GM20000 (cell line): ENCODE results near the gene TAS2R50.

Experiments
- DNase-seq: peaks from one replicate; pipeline ENCODE4 v3.0.0; 2012; ENCODE audit warnings: low spot score
- TF ChIP-seq, protein P1 (sequence below): IDR thresholded peaks from 2 replicates; pipeline ENCODE4 v1.5.1; 2012; ENCODE audit warnings: mild to moderate bottlenecking, control low read depth; ENCODE audit errors: extremely low read depth, missing control alignments

Gene TAS2R50

DNA sequence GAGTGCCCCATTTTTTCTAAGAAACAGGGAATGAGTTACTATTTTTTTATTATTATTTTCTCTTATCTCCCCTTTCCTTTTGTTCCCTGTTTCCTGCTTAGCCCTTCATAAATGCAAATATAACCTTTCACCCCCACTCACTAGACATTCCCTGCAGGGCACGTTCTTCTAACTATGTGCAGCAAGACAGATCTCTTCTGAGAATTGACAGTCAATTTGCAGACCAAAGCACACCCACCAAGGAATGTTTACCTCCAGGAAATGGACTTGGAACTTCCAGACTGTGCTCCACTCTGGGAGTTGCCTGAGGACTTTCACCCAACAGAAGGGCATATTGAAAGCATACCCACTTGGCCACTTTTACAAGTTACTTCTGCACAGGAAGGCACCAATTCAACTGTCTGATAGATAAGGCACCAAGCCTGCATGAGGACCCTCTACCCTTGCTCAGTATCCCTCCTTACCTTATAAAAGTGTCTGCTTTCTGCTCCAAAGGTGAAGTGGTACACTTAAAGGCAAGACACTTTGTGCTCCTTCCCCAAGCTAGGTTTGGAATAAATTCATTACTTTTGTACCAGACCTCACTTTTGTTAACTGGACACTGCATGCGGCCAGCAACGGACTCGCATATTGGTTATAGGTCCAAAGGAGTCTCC is 29.2 kb upstream of the TAS2R50 start:
- TF ChIP-seq, protein P1, sequence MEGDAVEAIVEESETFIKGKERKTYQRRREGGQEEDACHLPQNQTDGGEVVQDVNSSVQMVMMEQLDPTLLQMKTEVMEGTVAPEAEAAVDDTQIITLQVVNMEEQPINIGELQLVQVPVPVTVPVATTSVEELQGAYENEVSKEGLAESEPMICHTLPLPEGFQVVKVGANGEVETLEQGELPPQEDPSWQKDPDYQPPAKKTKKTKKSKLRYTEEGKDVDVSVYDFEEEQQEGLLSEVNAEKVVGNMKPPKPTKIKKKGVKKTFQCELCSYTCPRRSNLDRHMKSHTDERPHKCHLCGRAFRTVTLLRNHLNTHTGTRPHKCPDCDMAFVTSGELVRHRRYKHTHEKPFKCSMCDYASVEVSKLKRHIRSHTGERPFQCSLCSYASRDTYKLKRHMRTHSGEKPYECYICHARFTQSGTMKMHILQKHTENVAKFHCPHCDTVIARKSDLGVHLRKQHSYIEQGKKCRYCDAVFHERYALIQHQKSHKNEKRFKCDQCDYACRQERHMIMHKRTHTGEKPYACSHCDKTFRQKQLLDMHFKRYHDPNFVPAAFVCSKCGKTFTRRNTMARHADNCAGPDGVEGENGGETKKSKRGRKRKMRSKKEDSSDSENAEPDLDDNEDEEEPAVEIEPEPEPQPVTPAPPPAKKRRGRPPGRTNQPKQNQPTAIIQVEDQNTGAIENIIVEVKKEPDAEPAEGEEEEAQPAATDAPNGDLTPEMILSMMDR: no peak

DNA sequence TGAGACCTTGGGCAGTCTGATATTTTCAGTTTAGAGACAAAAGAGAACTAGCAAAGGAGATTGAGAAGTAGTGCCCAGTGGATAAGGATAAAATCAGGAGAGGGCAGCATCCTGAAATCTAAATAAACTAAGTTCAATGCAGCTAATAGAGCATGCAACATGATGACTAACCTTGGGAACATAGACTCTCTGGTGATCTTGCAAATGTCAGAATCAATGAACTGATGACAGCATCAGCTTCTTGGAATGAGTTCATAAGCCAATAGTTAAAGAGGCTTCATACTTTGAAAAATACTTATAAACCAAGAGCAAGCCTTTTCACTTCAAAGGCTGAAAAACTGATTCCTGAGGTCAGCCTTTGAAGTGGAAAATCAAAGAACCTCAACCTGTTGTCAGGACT is 27.5 kb upstream of the TAS2R50 start:
- DNase-seq: no peak
- TF ChIP-seq, protein P1: no peak

More for the DNA sequence above, 29.2 kb upstream of the TAS2R50 start:
- DNase-seq: no peak

DNA sequence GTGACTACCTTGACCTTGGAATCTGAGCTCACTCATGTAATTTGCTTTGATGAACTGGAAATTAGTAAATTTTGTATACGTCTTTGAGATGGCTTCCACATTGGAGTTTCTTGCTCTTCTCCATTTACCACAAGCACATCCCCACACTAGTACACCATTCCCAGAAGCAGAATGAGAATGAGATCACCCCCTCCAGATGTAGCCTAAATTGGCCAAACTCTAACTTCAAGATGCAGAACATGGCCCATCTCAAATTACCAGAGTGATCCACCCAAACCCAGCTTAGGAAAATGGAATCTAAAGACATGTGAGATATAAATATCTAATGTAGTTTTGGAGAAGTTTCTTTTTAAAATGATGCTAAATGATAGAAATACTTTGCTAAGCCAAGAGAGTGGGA is 20.9 kb upstream of the TAS2R50 start:
- TF ChIP-seq, protein P1: no peak
- no peak for DNase-seq

DNA sequence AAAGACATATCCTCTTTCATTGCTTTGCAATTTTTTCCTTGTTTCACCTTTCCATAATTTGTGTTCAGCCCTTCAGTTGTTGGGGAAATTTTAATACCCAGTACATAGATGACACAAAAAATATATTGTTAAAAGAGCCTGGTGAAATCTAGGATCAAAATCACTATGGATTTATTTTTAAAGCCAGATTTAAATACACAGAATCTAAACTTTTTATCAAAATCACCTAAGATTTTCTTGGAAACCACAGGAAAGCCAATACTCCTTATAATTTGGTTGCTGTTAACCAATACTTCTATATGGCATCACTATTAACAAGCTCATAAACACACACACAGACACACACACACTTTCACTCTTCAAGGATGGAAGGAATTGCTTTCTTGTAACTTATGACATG is 11.5 kb upstream of the TAS2R50 start, which contains the start of gene TAS2R20:
TSS of gene TAS2R20 (minus strand) at position 101 of the 400 bp plus-strand sequence. CDS start 429 bp downstream, outside the sequence.
- no peak for DNase-seq
- TF ChIP-seq, protein P1: no peak

DNA sequence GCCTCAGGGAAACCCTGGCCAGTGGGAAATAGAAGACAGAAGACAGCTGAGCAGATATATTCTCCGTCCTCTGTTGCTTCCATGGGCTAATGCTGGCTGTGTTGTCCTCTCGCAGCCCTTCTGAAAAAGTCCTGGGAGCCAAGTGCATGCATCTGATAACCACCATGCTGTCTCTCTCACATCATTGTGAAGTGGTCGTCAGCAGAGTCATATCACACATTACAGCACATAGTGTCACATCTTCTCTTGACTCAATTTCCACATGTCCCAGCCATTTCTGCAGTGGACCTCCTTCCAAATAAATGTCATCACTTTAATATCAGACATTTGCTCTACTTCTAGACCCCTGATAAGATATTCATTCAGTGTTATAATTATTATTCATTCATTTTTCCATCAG is 7.6 kb upstream of the TAS2R50 start:
- no peak for DNase-seq
- TF ChIP-seq, protein P1: no peak

DNA sequence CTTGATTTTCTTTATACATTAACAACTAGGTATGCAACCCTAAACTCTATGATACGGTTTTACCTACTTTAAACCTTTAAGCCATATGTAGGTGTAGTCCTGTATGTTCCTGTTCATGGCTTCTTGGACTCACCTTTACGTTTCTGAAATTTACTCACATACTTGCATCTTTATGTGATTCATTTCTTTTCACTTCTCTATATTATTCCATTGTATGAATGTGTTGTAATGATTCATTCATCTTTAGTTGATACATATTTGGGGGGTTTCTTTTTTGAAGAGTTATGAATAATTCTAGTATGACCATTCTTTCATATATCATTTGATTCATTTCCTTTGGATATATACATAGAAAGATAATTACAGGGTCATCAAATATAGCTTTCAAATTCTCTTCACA is 2.4 kb upstream of the TAS2R50 start:
- DNase-seq: no peak
- TF ChIP-seq, protein P1: no peak

DNA sequence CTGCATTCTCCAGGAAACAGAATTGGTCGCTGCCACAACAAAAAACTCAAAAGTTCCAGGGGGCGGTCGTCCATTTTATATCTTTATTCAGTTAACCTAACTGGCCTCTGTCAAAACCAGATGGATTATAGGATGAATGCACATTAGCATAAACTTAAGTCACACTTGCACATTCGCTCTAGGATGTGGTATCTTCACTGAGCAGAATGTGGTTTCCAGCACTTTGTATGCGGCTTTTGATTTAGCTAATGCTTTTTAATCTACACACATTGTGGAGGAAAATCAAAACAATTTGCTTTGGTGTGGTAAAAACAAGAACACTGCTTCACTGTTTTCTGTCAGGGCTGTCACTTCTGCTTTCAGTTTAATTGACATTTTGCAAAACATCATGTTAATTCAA is 4.5 kb downstream of the TAS2R50 start:
- peak; percentile 4 for DNase-seq
- TF ChIP-seq, protein P1: no peak
